HG03025 (cell line): ENCODE measurements around the gene TMPRSS2.
A peak's percentile ranks its signal among the peaks of the same experiment; 100 is the strongest.
"Not testable (repeated sequence)": the region's sequence is repeated elsewhere in the genome, so short reads cannot be mapped to it uniquely, and the experiment has no call there.

Experiments
- ATAC-seq: cut with Tn5 transposase; IDR thresholded peaks from one replicate; pipeline ENCODE4 v1.9.1; 2021; ENCODE audit warnings: mild to moderate bottlenecking, moderate library complexity; ENCODE audit not compliant: unreplicated experiment, low FRiP score

The TMPRSS2 gene

DNA sequence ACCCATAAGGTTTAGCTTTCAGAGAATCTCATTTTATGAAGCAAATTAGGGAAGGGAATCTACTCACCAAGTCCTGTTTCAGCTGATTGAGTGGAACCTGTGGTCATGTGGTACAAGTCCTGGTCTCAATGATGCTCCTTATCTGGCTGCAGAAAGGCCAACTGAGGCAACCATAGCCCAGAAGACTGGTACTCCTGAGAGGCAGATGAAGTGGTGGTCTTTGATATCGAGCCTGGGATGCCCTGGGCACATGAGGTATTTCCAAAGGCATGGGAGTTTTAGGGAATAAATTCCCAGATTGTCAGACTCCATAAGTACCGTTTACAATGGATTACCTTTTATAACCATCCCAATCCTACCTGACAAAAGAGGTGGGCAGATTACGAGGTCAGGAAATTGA, 78.7 kb downstream of the TMPRSS2 start:
- no peak for ATAC-seq

DNA sequence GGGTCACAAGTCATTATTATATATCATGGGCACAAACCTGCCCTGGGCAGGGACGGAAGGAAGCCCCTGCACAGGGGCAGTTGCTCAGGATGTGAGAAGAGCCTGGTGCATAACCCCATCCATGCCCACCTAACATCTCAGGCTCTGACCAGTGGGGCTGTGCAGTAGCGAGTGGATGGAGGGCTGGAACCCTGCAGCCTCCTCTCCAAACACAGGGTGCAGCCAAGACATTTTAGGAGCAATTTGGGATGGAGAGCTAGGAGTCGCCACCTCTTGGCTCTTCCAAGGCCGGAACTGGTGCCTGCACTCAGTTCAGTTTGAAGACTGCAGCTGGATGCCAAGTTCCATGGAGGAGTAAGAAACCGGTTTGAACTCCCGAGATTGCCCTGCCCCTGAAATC, 79.1 kb downstream of the TMPRSS2 start:
- no peak for ATAC-seq

DNA sequence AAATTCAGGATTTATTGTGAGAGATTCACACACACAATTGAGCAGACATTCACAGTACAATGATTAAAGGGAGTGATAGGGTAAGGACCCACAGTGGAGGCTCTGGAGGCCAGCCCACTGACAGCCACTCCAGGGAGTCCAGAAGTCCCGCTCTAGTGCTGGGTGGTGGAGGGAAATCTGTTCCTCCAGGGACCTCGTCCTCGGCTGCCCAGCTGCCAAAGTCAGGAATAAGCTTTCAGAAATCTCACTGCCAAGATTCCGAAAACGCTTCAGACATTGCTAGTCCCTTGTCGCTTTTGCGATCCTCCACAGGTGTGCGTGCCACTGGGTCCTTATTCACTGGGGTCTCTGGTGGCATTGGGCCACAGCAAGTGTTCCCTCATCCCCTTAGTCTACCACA, 79.6 kb downstream of the TMPRSS2 start:
- no peak for ATAC-seq

DNA sequence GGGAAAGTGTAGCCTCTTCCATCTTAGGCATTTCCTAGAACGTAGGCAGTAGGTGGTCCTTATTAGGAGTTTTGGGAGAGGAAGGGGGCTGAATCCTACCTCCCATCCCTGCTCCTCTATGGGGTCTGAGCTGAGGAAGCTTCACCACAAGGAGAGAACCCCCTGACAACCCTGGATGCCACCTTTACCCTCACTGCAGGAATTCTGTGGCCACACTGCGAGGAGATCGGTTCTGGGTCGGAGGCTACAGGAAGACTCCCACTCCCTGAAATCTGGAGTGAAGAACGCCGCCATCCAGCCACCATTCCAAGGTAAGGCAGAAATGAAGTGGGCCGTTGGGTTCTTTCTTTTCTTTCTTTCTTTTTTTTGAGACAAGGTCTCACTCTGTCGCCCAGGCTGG, 80.4 kb downstream of the TMPRSS2 start:
- no peak for ATAC-seq

DNA sequence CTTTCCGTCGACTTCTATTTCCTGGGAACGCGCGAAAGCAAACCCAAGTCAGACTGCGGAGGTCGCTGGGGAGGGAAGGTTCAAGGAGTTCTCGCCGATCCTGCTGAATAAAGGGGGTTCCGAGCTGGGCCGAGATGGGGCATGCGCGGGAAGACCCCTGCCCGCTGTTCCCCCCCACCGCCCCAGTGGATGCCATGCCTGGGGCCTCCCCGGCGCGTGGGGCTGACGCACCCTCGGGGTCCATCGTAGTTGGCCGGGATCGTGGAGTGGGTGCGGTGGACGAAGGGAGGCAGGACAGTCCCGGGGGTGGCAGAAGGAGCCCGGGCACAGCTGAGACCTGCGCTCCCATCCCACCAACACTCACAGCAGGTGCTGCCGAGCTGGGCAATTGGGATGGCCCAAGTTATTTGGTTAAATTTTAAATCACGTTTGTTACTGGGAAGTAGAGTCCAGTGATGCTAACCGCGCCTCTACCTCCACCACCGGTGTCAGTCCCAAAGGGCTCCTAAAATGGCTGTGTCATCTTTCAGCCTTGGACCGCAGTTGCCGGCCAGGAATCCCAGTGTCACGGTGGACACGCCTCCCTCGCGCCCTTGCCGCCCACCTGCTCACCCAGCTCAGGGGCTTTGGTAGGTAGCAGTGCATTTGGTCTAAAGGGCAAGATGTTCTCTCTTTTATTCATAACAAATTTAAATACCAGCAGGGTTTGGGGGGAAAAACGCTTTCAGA, 81.1 kb downstream of the TMPRSS2 start:
- no peak for ATAC-seq

DNA sequence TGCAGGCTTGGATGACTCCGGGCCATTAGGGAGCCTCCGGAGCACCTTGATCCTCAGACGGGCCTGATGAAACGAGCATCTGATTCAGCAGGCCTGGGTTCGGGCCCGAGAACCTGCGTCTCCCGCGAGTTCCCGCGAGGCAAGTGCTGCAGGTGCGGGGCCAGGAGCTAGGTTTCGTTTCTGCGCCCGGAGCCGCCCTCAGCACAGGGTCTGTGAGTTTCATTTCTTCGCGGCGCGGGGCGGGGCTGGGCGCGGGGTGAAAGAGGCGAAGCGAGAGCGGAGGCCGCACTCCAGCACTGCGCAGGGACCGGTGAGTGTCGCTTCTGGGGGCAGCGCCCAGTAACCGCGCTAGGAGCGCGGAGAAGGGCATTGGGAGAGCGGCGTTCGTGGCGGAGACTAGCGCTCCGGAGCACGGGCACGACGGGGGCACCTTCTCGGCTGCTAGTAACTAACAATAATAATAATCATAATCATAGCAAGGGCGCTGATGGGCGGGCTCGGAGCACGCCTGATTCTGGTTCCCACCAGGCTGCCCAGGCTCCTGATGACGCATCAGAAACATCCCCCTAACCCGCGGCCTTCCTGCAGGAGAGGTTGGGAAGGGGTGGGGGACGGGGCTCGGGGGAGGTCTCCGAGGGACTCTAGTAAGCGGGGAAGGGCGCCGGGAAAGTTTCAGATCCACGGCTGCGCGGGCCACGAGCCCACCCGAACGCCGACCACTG, 81.8 kb downstream of the TMPRSS2 start, which contains the start of gene MX1:
MX1 (plus strand) TSS at position 286 of the 722 bp plus-strand sequence. CDS start 5,832 bp downstream, outside the sequence.
- peak; percentile 81 for ATAC-seq

DNA sequence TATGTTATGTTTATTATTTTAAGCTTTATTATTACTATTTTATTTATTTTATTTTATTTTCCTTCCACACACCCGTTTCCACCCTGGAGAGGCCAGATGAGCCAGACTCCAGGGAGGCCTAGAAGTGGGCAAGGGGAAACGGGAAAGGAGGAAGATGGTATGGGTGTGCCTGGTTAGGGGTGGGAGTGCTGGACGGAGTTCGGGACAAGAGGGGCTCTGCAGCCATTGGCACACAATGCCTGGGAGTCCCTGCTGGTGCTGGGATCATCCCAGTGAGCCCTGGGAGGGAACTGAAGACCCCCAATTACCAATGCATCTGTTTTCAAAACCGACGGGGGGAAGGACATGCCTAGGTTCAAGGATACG, 82.4 kb downstream of the TMPRSS2 start:
- no peak for ATAC-seq

DNA sequence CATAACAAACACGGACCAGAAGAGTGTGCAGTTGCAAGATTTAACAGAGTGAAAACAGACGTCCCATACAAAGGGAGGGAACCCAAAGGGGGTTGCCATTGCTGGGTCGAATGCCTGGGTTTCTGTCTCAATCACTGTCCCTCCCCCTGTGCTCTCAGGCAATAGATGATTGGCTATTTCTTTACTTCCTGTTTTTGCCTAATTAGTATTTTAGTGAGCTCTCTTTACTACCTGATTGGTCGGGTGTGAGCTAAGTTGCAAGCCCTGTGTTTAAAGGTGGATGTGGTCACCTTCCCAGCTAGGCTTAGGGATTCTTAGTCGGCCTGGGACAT, 84.7 kb downstream of the TMPRSS2 start:
- not testable (repeated sequence) for ATAC-seq

DNA sequence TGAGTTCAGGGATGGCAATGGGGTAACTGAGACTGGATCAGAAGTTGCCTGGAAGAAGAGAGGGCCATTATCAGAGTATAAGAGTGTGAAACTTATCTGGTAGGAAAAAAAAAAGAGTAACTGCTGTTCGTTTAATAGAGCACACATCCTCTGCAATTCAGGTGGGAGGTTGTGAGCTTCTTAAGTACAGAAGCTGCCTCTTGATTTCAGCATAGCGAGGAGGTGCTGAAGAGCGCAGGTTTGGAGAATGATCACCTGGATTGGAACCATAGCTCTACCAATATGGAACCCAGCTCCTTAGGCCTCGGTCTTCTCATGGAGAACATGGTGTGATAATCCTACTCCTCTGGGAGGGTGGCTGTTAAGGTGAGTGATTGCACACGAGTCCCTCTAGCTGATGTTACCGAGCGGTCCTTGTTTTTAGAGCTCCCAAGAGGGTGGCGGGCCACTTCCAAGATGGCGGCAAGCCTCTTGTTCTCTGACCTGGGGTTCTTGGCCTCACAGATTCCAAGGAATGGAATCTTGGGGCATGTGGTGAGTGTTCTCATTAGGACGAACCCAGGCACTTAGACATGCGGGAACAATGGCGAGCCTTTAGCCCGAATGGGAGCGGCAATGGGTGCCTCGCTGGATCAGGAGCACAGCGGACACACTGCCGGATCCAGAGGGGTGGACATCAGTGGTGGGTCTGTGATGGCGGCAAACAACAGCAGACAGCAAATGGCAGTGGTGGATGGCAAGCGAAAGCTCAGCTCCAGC, 85.2 kb downstream of the TMPRSS2 start:
- no peak for ATAC-seq

DNA sequence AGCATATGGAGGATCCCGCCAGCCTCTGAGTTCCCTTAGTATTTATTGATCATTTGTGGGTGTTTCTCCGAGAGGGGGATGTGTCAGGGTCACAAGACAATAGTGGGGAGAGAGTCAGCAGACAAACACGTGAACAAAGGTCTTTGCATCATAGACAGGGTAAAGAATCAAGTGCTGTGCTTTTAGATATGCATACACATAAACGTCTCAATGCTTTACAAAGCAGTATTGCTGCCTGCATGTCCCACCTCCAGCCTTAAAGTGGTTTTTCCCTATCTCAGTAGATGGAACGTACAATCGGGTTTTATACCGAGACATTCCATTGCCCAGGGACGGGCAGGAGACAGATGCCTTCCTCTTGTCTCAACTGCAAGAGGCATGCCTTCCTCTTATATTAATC, 87.0 kb downstream of the TMPRSS2 start:
- not testable (repeated sequence) for ATAC-seq

DNA sequence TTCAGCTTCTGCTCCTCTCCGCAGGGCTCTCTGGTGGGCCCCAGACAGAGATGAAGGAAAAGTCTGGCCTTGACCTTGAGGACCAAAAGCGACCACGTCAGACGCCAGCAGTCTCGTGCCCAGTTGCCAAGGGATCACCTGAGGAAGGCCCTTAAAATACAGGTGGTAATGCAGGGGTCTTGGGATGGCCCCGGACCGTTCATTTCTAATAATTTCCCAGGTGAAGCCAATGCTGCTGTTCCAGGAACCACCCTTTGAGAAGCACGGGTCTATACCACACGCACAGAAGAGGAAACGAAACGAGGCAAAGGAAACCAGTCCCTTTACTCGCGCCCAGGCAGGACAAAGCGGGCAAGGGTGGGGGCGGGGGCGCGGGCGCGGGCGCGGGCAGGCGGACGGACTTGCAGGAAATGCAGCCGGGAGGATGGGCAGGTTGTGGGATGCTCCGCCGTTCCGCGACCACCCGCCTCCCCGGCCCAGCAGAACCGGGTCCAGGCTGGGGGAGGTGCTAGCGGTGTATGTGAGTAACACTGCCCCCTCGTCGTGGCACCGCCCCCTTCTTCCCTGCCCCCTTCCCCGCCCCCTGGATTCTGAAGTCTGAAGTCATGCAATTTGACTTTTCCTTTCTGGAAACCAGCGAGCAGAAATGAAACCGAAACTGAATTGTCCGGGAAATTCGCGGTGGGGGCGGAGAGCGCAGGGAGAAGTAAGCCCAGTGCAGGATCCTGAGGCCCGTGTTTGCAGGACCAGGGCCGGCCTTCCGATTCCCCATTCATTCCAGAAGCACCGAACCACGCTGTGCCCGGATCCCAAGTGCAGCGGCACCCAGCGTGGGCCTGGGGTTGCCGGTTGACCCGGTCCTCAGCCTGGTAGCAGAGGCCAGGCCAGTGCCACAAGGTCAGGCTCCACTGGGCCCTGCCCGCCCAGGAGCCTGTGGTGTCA, 87.8 kb downstream of the TMPRSS2 start:
- ATAC-seq, result no peak

DNA sequence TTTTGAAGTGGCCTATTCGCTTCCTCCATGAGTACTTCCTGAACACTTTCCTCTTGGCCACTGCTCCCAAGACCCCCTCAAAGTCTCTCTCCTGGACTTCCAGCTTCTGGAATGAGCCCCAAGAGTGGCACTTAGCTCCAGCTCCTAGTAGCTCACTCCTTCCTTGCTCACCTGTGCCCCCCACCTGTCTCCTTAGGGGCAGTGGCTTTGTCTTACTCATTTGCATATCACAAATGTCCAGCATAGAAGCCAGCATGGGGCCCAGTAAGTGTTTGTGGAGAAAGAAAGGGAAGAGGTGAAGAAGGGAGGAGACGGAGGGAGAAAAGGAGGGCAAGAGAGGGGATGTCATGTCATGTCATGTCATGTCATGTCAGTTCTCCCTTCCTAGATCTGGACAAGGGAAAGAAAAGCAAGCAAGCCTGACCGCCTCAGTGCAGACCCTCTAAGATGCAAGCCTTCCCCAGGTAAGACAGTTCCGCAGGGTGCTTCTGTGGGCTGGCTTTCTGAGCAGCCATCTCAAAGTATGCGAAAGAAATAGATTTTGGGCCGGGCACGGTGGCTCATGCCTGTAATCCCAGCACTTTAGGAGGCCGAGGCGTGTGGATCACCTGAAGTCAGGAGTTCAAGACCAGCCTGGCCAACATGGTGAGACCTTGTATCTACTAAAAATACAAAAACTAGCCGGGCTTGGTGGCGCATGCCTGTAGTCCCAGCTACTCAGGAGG, 88.8 kb downstream of the TMPRSS2 start:
- ATAC-seq, result no peak

DNA sequence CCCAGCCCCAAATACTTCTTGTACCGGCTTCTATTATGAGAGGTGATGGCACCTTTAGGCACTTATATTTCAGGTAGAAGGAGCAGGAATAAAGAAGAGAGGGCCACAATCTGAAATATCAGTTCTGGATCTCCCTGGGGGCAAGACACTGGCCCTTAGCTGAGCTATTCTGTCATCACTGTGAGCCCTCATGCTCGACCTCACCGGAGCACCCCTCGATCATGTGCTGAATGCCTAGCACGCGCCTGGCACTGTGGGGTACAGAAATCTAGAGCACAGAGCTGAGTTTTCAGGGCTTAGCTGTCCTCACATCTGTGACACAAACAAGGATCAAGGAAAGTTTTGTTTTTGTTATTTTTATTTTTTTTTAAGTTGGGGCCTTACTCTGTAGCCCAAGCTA, 89.6 kb downstream of the TMPRSS2 start:
- ATAC-seq, result no peak

DNA sequence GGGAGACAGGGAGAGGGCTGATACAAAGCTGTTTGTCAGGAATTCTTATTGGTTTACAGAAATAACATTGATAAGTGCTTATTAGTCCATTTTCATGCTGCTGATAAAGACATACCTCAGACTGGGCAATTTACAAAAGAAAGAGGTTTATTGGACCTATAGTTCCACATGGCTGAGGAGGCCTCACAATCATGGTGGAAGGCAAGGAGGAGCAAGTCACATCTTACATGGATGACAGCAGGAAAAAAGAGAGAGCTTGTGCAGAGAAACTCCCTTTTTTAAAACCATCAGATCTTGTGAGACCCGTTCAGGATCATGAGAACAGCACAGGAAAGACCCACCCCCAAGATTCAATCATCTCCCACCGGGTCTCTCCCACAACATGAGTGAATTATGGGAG, 90.5 kb downstream of the TMPRSS2 start:
- ATAC-seq, result not testable (repeated sequence)
